BJ (cell line): ENCODE results near the gene HEBP1. TPM values are rescaled to one million over a fixed set of nuclear protein-coding genes. Genes with fewer than 3 reads are reported as not detected.

Experiments
- CTCF ChIA-PET: fragments of 350-600 bp; formaldehyde crosslinking; extraction: SDS; loops from one replicate; lab custom pipeline; 2021; ENCODE audit warnings: antibody characterized with exemption, inconsistent platforms; lab: Yijun Ruan, JAX
- POLR2A ChIA-PET: fragments of 300-600 bp; sonication (Branson Sonifier 250); formaldehyde crosslinking; extraction: SDS; loops from one replicate; lab custom pipeline; 2021; ENCODE audit warnings: antibody characterized with exemption; lab: Charles Lee
- DNase-seq: peaks from one replicate; pipeline ENCODE4 v3.0.0-alpha.2; 2011; ENCODE audit warnings: low read depth
- H3K27me3 ChIP-seq: 2 replicates; pipeline ENCODE4 v1.6.0; 2011; ENCODE audit warnings: low read length; ENCODE audit not compliant: control insufficient read depth, insufficient read depth
- H3K36me3 ChIP-seq: 2 replicates; pipeline ENCODE4 v1.5.1; 2011; ENCODE audit warnings: low read length; ENCODE audit not compliant: control insufficient read depth, insufficient read depth
- H3K4me3 ChIP-seq: 2 replicates; pipeline ENCODE4 v1.5.1; 2011; ENCODE audit warnings: low read depth, mild to moderate bottlenecking, control low read depth, low read length
- CTCF ChIP-seq: IDR thresholded peaks from 2 replicates; pipeline ENCODE4 v1.5.1; 2011; ENCODE audit warnings: low read depth, mild to moderate bottlenecking, control low read depth, inconsistent platforms, low read length, moderate library complexity; ENCODE audit not compliant: insufficient read depth
- polyA plus RNA-seq: library from polyadenylated mRNA; depleted of rRNA; stranded (reverse); fragments of >200 nt; gene quantifications from 2 replicates; pipeline ENCODE4 v1.2.3, GENCODE V29; 2011

Gene HEBP1
- polyA plus RNA-seq, 1 experiment = 41.9 TPM

GRCh38 chr12:12947902-12948301 lies 52.2 kb downstream of the HEBP1 start:
- DNase-seq = no peak
- CTCF ChIA-PET = interaction anchor here (1.6 to 2.2 kb wide), 2 partner anchors 28 to 158 kb away, joined by 4 to 8 read pairs; no protein-coding TSS in a partner anchor
- no peak for TF ChIP-seq CTCF
- Histone ChIP-seq H3K4me3 (no peak overlapping the region), H3K27me3 (no peaks in the 10 kb centered on the region), H3K36me3 (no peaks in the 10 kb centered on the region)
- POLR2A ChIA-PET = no interaction called here

- ChIA-PET CTCF (interaction anchor here (1.0 to 2.2 kb wide), 3 partner anchors 23 to 157 kb away, joined by 3 to 8 read pairs (median 4); no protein-coding TSS in a partner anchor), POLR2A (interaction anchor here (0.6 kb wide), 1 partner anchor 79 kb away, joined by 3 read pairs; no protein-coding TSS in a partner anchor)
- DNase-seq = peak; percentile 33
- TF ChIP-seq CTCF = no peak
- Histone ChIP-seq H3K4me3 (no peak overlapping the region), H3K36me3 (no peaks in the 10 kb centered on the region), H3K27me3 (no peaks in the 10 kb centered on the region)
These were observed 53.2 kb downstream of the HEBP1 start for GRCh38 chr12:12946686-12947355.

- ChIA-PET POLR2A (no interaction called here), CTCF (no interaction called here)
- Histone ChIP-seq H3K27me3 (no peaks in the 10 kb centered on the region), H3K4me3 (no peak overlapping the region), H3K36me3 (no peaks in the 10 kb centered on the region)
- no peak for DNase-seq
- TF ChIP-seq CTCF = no peak
These were observed 54.5 kb downstream of the HEBP1 start for GRCh38 chr12:12945591-12945990.

- no peak for TF ChIP-seq CTCF
- POLR2A ChIA-PET = no interaction called here
- Histone ChIP-seq H3K27me3 (no peaks in the 10 kb centered on the region), H3K36me3 (no peaks in the 10 kb centered on the region), H3K4me3 (no peak overlapping the region)
- CTCF ChIA-PET = no interaction called here
- DNase-seq = no peak
These were observed 56.3 kb downstream of the HEBP1 start for GRCh38 chr12:12943586-12944260.
